Activated CD8-positive, alpha-beta T cell treated with anti-CD3 and anti-CD28 coated beads for 36 hours (primary cell): ENCODE data around the gene BRAP. TPM values are rescaled to one million over a fixed set of nuclear protein-coding genes. Genes with fewer than 3 reads are reported as not detected.
"Not testable (repeated sequence)": the region's sequence is repeated elsewhere in the genome, so short reads cannot be mapped to it uniquely, and the experiment has no call there.

ENCODE experiments used
- ATAC-seq: fragments of 200-7000 bp; cut with Tn5 transposase; one replicate; pipeline ENCODE4 v1.10.0; 2021; ENCODE audit warnings: mild to moderate bottlenecking, moderate library complexity
- CTCF ChIA-PET: fragments of 350-600 bp; sonication (Branson Sonifier 250); formaldehyde crosslinking; loops from one replicate; lab custom pipeline; 2021; ENCODE audit warnings: antibody characterized with exemption; lab: Charles Lee
- POLR2A ChIA-PET: fragments of 350-600 bp; sonication (Branson Sonifier 250); formaldehyde crosslinking; loops from one replicate; lab custom pipeline; 2021; ENCODE audit warnings: antibody characterized with exemption; lab: Charles Lee
- DNase-seq: peaks from one replicate; pipeline ENCODE4 v3.0.0-alpha.2; 2020
- H3K27ac Mint-ChIP-seq: one replicate; pipeline ENCODE4 v1.8.0; 2021; ENCODE audit warnings: mild to moderate bottlenecking, mixed read lengths
- H3K27me3 Mint-ChIP-seq: one replicate; pipeline ENCODE4 v1.8.0; 2021; ENCODE audit warnings: mixed read lengths
- H3K36me3 Mint-ChIP-seq: one replicate; pipeline ENCODE4 v1.8.0; 2021; ENCODE audit warnings: low read depth, mixed read lengths
- H3K4me1 Mint-ChIP-seq: one replicate; pipeline ENCODE4 v1.8.0; 2021; ENCODE audit warnings: low read depth, mixed read lengths
- H3K4me3 Mint-ChIP-seq: one replicate; pipeline ENCODE4 v1.8.0; 2021; ENCODE audit warnings: mild to moderate bottlenecking, moderate library complexity, mixed read lengths
- H3K9me3 Mint-ChIP-seq: one replicate; pipeline ENCODE4 v1.8.0; 2021; ENCODE audit warnings: mixed read lengths
- intact Hi-C: fragments of 100-400 bp; cut with micrococcal nuclease; formaldehyde crosslinking; loops from one replicate; pipeline ENCODE4 v1.10.0; 2022
- total RNA-seq, 2 experiments: library from RNA; stranded (reverse); gene quantifications; one replicate each; pipeline ENCODE4 v1.2.3, GENCODE V29; 2021
- TF ChIP-seq, protein P1 (sequence below): fragments of 200-600 bp; IDR thresholded peaks from one replicate; pipeline ENCODE4 v1.8.0; 2022; ENCODE audit warnings: antibody characterized with exemption, mild to moderate bottlenecking

BRAP gene
- total RNA-seq, 2 experiments from 2014 or later: 16.3 to 16.9 TPM

DNA sequence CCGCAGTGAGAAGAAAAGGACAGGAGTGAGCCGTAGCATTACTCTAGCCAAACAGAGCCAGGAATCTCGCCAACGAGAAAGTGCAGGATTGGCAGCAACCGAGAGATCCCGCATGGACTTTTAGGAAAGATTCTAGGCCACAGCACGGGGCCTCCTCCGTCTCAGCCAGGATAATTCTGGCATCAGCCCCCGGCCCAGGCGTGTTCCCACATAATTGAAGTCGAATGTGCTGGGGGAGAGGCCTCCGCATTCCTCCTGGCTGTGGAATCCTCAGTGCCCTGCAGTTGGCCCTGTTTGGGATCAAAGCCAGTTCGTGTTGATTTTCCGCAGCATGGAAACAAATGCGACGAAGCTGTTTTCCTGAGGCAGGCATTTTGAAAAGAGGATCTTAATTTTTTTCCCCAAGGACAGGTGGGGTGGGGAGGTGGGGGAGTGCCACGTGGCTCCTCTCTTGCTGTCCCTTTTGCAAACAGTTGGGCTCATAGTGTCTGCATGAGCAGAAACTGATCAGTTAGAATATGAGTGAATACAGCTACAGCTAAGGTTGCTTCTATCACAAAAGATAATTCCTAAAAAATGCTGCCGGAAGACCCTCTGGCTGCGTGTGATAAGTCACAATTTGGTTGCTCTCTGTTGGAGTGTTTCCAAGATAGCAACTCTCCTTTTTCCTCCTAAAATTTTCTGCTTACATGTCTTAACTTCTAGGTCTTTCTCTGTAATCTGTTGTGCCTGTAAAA, 49.4 kb downstream of the BRAP start:
- POLR2A ChIA-PET: no interaction called here

DNA sequence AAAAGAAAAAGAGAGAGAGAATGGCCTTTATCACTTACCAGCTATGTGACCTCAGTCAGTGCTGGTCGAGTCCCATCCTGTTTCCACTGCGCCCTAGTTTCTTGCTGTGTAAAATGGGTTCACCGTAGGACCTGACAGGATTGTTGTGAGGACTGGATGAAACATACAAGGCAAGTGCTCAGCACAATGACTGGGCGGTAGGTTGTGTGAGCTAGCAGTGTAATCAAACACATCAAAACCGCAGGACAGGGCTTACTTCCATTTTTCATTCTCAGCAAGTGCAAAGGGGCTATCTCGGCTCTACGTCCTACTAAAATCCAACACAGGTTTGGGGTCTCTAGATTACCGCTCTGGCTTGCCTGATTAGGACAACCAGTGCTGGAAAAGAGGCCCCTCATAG, 50.2 kb downstream of the BRAP start:
- ChIA-PET POLR2A (no interaction called here), CTCF (no interaction called here)
- no peak overlapping the region for H3K4me3 Mint-ChIP-seq
- H3K27me3 Mint-ChIP-seq: no peaks in the 10 kb centered on the region
- DNase-seq: peak; percentile 9
- TF ChIP-seq, protein P1, sequence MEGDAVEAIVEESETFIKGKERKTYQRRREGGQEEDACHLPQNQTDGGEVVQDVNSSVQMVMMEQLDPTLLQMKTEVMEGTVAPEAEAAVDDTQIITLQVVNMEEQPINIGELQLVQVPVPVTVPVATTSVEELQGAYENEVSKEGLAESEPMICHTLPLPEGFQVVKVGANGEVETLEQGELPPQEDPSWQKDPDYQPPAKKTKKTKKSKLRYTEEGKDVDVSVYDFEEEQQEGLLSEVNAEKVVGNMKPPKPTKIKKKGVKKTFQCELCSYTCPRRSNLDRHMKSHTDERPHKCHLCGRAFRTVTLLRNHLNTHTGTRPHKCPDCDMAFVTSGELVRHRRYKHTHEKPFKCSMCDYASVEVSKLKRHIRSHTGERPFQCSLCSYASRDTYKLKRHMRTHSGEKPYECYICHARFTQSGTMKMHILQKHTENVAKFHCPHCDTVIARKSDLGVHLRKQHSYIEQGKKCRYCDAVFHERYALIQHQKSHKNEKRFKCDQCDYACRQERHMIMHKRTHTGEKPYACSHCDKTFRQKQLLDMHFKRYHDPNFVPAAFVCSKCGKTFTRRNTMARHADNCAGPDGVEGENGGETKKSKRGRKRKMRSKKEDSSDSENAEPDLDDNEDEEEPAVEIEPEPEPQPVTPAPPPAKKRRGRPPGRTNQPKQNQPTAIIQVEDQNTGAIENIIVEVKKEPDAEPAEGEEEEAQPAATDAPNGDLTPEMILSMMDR: no peak
- H3K4me1 Mint-ChIP-seq: peaks cover 2% of the 10 kb centered on the region
- H3K27ac Mint-ChIP-seq: no peak overlapping the region
- H3K9me3 Mint-ChIP-seq: no peaks in the 10 kb centered on the region
- ATAC-seq: peak; percentile 34
- intact Hi-C loops: no loop called here
- H3K36me3 Mint-ChIP-seq: peaks cover 4% of the 10 kb centered on the region

More for the DNA sequence above, 49.4 kb downstream of the BRAP start:
- Mint-ChIP-seq H3K27ac (no peak overlapping the region), H3K27me3 (no peaks in the 10 kb centered on the region), H3K9me3 (no peaks in the 10 kb centered on the region), H3K36me3 (peaks cover 4% of the 10 kb centered on the region), H3K4me3 (no peak overlapping the region), H3K4me1 (peaks cover 2% of the 10 kb centered on the region)
- intact Hi-C loops: no loop called here
- ATAC-seq (no peak), DNase-seq (no peak)
- TF ChIP-seq, protein P1: no peak
- CTCF ChIA-PET: no interaction called here

DNA sequence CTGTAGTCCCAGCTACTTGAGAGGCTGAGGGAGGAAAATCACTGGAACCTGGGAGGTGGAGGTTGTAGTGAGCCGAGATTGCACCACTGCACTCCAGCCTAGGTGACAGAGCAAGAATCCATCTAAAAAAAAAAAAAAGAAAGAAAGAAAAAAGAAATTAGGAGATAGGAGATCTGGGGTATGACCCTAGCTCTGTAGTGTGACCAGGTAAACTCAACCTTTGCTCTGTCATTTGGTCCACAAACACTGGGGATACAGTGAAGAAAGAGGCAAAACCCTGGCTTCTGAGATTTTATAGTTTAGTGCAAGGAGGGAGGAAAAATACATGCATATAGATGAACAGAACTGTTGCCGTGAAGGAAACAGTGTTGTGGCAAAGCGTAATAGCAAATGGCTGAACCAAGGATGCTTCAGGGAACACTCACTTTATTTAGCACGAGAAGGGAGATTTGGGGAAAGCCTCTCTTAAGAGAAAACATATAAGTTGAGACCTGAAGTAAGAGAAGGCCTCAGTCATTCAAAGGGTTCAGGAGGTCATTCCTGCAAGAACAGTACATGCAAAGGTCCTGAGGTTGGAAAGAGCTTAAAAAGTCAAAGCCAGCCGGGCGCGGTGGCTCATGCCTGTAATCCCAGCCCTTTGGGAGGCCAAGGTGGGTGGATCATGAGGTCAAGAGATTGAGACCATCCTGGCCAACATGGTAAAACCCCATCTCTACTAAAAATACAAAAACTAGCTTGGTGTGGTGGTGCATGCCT, 57.1 kb downstream of the BRAP start:
- POLR2A ChIA-PET: no interaction called here
- H3K27me3 Mint-ChIP-seq: peaks cover 1% of the 10 kb centered on the region
- no peak overlapping the region for H3K27ac Mint-ChIP-seq
- no peaks in the 10 kb centered on the region for H3K9me3 Mint-ChIP-seq
- no peak for DNase-seq
- no peaks in the 10 kb centered on the region for H3K4me1 Mint-ChIP-seq
- CTCF ChIA-PET: no interaction called here
- no peak for ATAC-seq
- TF ChIP-seq, protein P1: no peak
- no peaks in the 10 kb centered on the region for H3K36me3 Mint-ChIP-seq
- no peak overlapping the region for H3K4me3 Mint-ChIP-seq
- intact Hi-C loops: no loop called here

DNA sequence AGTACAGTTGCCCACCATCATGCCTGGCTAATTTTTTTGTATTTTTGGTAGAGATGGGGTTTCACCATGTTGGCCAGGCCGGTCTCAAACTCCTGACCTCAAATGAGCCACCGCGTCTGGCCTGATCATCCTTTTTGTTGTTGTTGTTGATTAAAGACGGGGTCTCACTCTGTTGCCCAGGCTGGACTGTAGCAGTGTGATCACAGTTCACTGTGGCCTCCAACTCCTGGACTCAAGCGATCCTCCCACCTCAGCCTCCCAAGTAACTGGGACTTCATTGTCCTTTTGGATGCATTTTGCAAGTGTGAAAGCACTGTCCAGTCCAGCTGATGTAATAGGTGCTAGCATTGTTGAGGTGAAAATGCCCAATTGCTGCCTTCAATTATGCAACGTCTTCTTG, 59.5 kb downstream of the BRAP start:
- H3K9me3 Mint-ChIP-seq: no peaks in the 10 kb centered on the region
- H3K27ac Mint-ChIP-seq: no peak overlapping the region
- intact Hi-C loops: no loop called here
- CTCF ChIA-PET: no interaction called here
- no peak overlapping the region for H3K4me3 Mint-ChIP-seq
- POLR2A ChIA-PET: no interaction called here
- H3K36me3 Mint-ChIP-seq: no peaks in the 10 kb centered on the region
- ATAC-seq (no peak), DNase-seq (no peak)
- H3K4me1 Mint-ChIP-seq: no peaks in the 10 kb centered on the region
- TF ChIP-seq, protein P1: no peak
- H3K27me3 Mint-ChIP-seq: peaks cover 1% of the 10 kb centered on the region

DNA sequence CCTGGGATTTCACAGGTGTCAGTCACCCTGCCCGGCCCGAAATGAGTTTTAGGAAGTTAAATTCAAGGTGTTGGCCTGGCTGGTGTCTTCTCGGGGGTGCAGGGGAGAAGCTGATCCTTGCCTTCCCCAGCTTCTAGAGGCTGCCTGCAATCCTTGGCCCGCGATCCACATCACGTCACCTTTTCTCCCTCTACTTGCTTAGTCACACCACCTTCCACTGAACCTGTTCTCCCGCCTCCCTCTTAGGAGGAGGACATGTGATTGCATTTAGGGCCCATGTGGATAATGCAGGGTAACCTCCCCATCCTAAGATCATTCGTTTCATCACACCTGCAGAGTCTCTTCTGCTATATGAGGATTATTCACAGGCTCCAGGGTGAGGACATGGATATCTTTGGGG, 61.2 kb downstream of the BRAP start:
- ATAC-seq (no peak), DNase-seq (no peak)
- no peaks in the 10 kb centered on the region for H3K9me3 Mint-ChIP-seq
- no peak overlapping the region for H3K27ac Mint-ChIP-seq
- TF ChIP-seq, protein P1: no peak
- intact Hi-C loops: no loop called here
- H3K4me3 Mint-ChIP-seq: no peak overlapping the region
- peaks cover 1% of the 10 kb centered on the region for H3K27me3 Mint-ChIP-seq
- no peaks in the 10 kb centered on the region for H3K36me3 Mint-ChIP-seq
- ChIA-PET CTCF (no interaction called here), POLR2A (no interaction called here)
- H3K4me1 Mint-ChIP-seq: no peaks in the 10 kb centered on the region

DNA sequence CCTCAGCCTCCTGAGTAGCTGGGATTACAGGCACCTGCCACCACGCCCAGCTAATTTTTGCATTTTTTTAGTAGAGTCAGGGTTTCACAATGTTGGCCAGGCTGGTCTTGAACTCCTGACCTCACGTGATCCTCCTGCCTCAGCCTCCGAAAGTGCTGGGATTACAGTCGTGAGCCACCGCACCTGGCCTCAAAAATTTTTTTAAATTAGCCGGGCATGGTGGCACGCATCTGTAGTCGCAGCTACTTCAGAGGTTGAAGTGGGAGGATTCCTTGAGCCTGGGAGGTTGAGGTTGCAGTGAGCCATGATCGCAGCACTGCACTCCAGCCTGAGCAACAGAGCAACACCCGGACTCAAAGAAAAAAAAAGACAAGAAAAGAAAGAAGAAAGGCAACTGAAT, 67.9 kb downstream of the BRAP start:
- CTCF ChIA-PET, DNase-seq, H3K4me1 Mint-ChIP-seq, ATAC-seq, POLR2A ChIA-PET, H3K4me3 Mint-ChIP-seq, H3K27ac Mint-ChIP-seq, intact Hi-C loops, H3K9me3 Mint-ChIP-seq, H3K27me3 Mint-ChIP-seq, H3K36me3 Mint-ChIP-seq: not testable (repeated sequence)
